GM12878 (cell line): ENCODE results near the gene CREB5.

Experiments
- CTCF ChIP-seq, 3 experiments: IDR thresholded peaks in 2 of 3; conservative IDR thresholded peaks in 1 of 3; 2 replicates each; pipeline ENCODE4 v1.5.1; 2011; ENCODE audit warnings: low read depth in 3 of 3, low read length in 3 of 3, mild to moderate bottlenecking in 3 of 3, control low read depth in 2 of 3, moderate library complexity in 2 of 3, inconsistent platforms in 1 of 3, mixed read lengths in 1 of 3; ENCODE audit not compliant: control insufficient read depth in 2 of 3, insufficient read depth in 1 of 3; ENCODE audit errors: extremely low read depth in 1 of 3
- CUX1 ChIP-seq: IDR thresholded peaks from 2 replicates; pipeline ENCODE4 v1.6.1; 2012; ENCODE audit warnings: improper control_type of control experiment, low read depth, low read length; ENCODE audit not compliant: insufficient replicate concordance
- EED ChIP-seq: sonication (generic); IDR thresholded peaks from 2 replicates; pipeline ENCODE4 v1.6.1; 2016; ENCODE audit warnings: antibody characterized with exemption, low read depth
- EP300 ChIP-seq, 2 experiments: fragments of 150-350 bp in 1 of 2; IDR thresholded peaks; 2 replicates each; pipeline ENCODE4 v1.6.1; 2011 to 2012; ENCODE audit warnings: low read depth in 2 of 2, low read length in 2 of 2, borderline replicate concordance in 1 of 2, improper control_type of control experiment in 1 of 2, inconsistent platforms in 1 of 2; ENCODE audit not compliant: control insufficient read depth in 1 of 2
- MTA3 ChIP-seq: IDR thresholded peaks from 2 replicates; pipeline ENCODE4 v1.6.1; 2012; ENCODE audit warnings: low read length, inconsistent platforms, borderline replicate concordance
- POLR2AphosphoS5 ChIP-seq: IDR thresholded peaks from 2 replicates; pipeline ENCODE4 v1.6.1; 2011; ENCODE audit warnings: mild to moderate bottlenecking, low read length, inconsistent platforms
- SMC3 ChIP-seq: IDR thresholded peaks from 2 replicates; pipeline ENCODE4 v1.6.1; 2011; ENCODE audit warnings: low read length, improper control_type of control experiment, borderline replicate concordance
- STAT1 ChIP-seq: fragments of 450-650 bp; conservative IDR thresholded peaks from 2 replicates; pipeline ENCODE4 v1.6.1; 2014; ENCODE audit warnings: antibody characterized with exemption, mild to moderate bottlenecking
- YY1 ChIP-seq: IDR thresholded peaks from 2 replicates; pipeline ENCODE4 v1.6.1; 2011; ENCODE audit warnings: low read depth, mild to moderate bottlenecking, low read length

- TF ChIP-seq POLR2AphosphoS5 (no peak), EED (no peak), CTCF (IDR thresholded peaks at IDR 0.05 in 2 of 3, conservative IDR thresholded peaks at IDR 0.05 in 1 of 3; ENCODE audit: control insufficient read depth in 2 of 3, extremely low read depth in 1 of 3, insufficient read depth in 1 of 3, low read depth in 3 of 3, low read length in 3 of 3) (no peak), YY1 (no peak), MTA3 (no peak), EP300 (IDR thresholded peaks at IDR 0.05; ENCODE audit: borderline replicate concordance in 1 of 2, control insufficient read depth in 1 of 2, low read depth in 2 of 2, low read length in 2 of 2) (no peak), STAT1 (no peak), CUX1 (no peak), SMC3 (no peak)
Observed at GRCh38 chr7:28754447-28754846, 342.1 kb downstream of the CREB5 start.
